NT2/D1 (cell line): ENCODE results near the gene PTPRN2.

Source experiments
- SUZ12 ChIP-seq: IDR thresholded peaks from 2 replicates; pipeline ENCODE4 v1.6.1; 2011; ENCODE audit not compliant: insufficient read length, insufficient read depth; ENCODE audit errors: extremely low read depth
- YY1 ChIP-seq: IDR thresholded peaks from 2 replicates; pipeline ENCODE4 v1.6.1; 2011; ENCODE audit not compliant: insufficient read length, insufficient read depth

GRCh38 chr7:157666530-157667040 is 921.0 kb downstream of the PTPRN2 start:
- TF ChIP-seq YY1: no peak
- no peak for TF ChIP-seq SUZ12
